Activated naive CD8-positive, alpha-beta T cell (primary cell): ENCODE results near the gene ZNF598.

ENCODE experiments used
- H3K27ac Mint-ChIP-seq: one replicate; pipeline ENCODE4 v1.8.0; 2021; ENCODE audit warnings: mixed read lengths
- H3K27me3 Mint-ChIP-seq: one replicate; pipeline ENCODE4 v1.8.0; 2021; ENCODE audit warnings: mixed read lengths
- H3K36me3 Mint-ChIP-seq: one replicate; pipeline ENCODE4 v1.8.0; 2021; ENCODE audit warnings: mixed read lengths
- H3K4me1 Mint-ChIP-seq: one replicate; pipeline ENCODE4 v1.8.0; 2021; ENCODE audit warnings: low read depth, mixed read lengths
- H3K4me3 Mint-ChIP-seq: one replicate; pipeline ENCODE4 v1.8.0; 2021; ENCODE audit warnings: mild to moderate bottlenecking, mixed read lengths
- H3K9me3 Mint-ChIP-seq: one replicate; pipeline ENCODE4 v1.8.0; 2021; ENCODE audit warnings: low read depth, mixed read lengths

The ZNF598 gene

DNA sequence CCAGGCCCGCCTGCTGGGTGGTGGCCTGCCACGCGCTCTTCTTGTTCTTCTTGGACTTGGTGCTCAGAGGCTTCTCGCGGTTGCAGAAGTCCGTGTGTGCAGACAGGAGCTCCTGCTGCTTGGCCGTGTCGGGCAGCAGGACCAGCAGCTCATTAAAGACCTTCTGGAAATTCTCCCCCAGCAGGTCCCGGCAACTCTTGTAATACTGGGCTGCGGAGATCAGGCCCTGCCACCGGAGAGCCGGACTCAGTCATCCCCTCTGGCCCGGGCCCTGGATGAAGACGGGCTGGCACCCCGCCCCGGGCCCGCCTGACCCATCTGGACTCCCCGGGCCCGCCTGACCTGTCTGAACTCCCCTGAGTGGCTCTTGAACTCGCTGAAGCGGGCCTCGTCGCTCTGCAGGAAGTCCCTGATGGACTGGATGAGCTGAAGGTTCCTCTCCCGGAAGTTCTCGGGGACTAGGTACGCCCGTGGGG, 11.2 kb downstream of the ZNF598 start:
- H3K4me3 Mint-ChIP-seq: no peak overlapping the region
- no peak overlapping the region for H3K27ac Mint-ChIP-seq
- peaks cover 4% of the 10 kb centered on the region for H3K36me3 Mint-ChIP-seq
- H3K9me3 Mint-ChIP-seq: no peaks in the 10 kb centered on the region
- no peaks in the 10 kb centered on the region for H3K27me3 Mint-ChIP-seq
- peaks cover 8% of the 10 kb centered on the region for H3K4me1 Mint-ChIP-seq

DNA sequence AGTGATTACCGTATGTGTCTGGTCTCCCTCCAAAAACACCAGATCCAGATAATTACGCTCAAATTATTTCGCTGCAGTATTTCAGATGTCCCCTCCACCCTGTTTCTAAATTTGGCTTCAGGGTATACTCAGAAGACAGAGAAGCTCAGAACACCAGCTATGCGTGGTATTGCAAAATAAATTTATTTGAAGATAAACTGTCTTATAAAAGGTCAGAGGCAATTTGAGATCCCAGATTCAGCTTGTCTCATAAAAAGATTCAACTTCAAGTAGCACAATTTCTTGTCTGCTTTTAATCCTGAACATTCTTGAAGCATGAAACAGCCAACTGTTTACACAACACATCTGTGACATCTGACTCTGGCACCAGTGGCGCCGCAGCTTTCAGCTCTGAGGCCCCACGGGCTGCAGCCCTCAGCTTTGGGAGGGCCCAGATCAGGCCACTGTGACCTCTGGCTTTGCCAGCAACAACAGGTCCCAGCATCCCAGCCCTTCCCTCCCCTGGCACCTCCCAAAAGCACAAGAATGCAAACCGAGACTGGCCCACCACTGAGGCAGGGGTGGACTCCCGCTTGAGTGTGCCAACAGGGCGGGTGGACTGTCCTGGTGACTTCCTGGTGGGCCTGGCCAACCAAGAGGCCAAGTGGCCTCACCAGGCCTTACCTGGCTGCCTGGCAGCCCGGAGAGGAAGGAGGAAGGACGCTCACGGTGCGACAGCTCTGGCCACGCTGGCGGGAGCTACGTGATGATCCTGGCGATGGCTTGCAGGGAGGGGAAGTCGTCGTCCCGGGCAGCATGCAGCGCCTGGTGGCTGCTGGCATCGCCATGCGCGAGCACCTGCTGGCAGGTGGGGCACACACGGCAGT, 11.9 kb downstream of the ZNF598 start:
- no peak overlapping the region for H3K27ac Mint-ChIP-seq
- H3K27me3 Mint-ChIP-seq: no peaks in the 10 kb centered on the region
- H3K36me3 Mint-ChIP-seq: peaks cover 4% of the 10 kb centered on the region
- no peaks in the 10 kb centered on the region for H3K9me3 Mint-ChIP-seq
- peaks cover 8% of the 10 kb centered on the region for H3K4me1 Mint-ChIP-seq
- no peak overlapping the region for H3K4me3 Mint-ChIP-seq

- H3K27ac Mint-ChIP-seq: peak overlapping the region; percentile 8
- peaks cover 18% of the 10 kb centered on the region for H3K4me1 Mint-ChIP-seq
- H3K36me3 Mint-ChIP-seq: peaks cover 2% of the 10 kb centered on the region
- H3K4me3 Mint-ChIP-seq: no peak overlapping the region
- H3K27me3 Mint-ChIP-seq: peaks cover 3% of the 10 kb centered on the region
- H3K9me3 Mint-ChIP-seq: no peaks in the 10 kb centered on the region
These were observed 15.9 kb downstream of the ZNF598 start for GRCh38 chr16:1993731-1994131.

- Mint-ChIP-seq H3K27ac (no peak overlapping the region), H3K36me3 (peaks cover 2% of the 10 kb centered on the region), H3K27me3 (peaks cover 5% of the 10 kb centered on the region), H3K4me1 (peaks cover 19% of the 10 kb centered on the region), H3K4me3 (no peak overlapping the region), H3K9me3 (no peaks in the 10 kb centered on the region)
These were observed 16.8 kb downstream of the ZNF598 start for GRCh38 chr16:1992704-1993317.

- no peaks in the 10 kb centered on the region for H3K36me3 Mint-ChIP-seq
- H3K4me3 Mint-ChIP-seq: peak overlapping the region; percentile 27
- no peak overlapping the region for H3K27ac Mint-ChIP-seq
- H3K9me3 Mint-ChIP-seq: no peaks in the 10 kb centered on the region
- H3K4me1 Mint-ChIP-seq: peaks cover 19% of the 10 kb centered on the region
- H3K27me3 Mint-ChIP-seq: peaks cover 5% of the 10 kb centered on the region
These were observed 17.5 kb downstream of the ZNF598 start for GRCh38 chr16:1991948-1992703.

- Mint-ChIP-seq H3K27me3 (peaks cover 5% of the 10 kb centered on the region), H3K4me1 (peaks cover 19% of the 10 kb centered on the region)
These were observed 18.1 kb downstream of the ZNF598 start for GRCh38 chr16:1991588-1991947.

DNA sequence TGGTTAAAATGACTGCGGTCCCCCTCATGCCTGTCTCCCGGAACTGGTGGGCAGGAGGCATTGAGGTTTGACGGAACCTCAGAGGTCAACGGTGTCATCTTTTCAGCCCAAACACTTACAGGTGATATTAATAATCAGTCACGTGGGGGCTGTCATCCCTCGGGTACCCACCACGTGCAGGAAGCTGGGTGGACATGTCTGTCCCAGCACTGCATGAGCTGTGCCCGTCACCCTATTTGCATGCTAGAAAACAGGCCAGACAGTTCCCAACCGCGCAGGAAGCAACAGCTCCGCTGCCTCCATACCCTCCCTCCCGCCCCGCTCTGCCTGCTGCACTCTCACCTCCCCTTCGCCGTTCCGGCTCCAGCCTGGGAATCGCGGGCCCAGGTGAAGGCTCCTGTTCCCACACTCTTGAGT, 18.5 kb downstream of the ZNF598 start:
- Mint-ChIP-seq H3K27ac (peak overlapping the region; percentile 54), H3K27me3 (peaks cover 5% of the 10 kb centered on the region), H3K4me1 (peaks cover 17% of the 10 kb centered on the region), H3K36me3 (no peaks in the 10 kb centered on the region), H3K9me3 (no peaks in the 10 kb centered on the region), H3K4me3 (peak overlapping the region; percentile 78)

More at GRCh38 chr16:1991588-1991947, 18.1 kb downstream of the ZNF598 start:
- H3K36me3 Mint-ChIP-seq: no peaks in the 10 kb centered on the region
- peak overlapping the region; percentile 54 for H3K27ac Mint-ChIP-seq
- peak overlapping the region; percentile 78 for H3K4me3 Mint-ChIP-seq
- no peaks in the 10 kb centered on the region for H3K9me3 Mint-ChIP-seq

- Mint-ChIP-seq H3K4me3 (peak overlapping the region; percentile 78), H3K27me3 (peaks cover 5% of the 10 kb centered on the region), H3K4me1 (peaks cover 16% of the 10 kb centered on the region), H3K9me3 (no peaks in the 10 kb centered on the region), H3K36me3 (no peaks in the 10 kb centered on the region), H3K27ac (peak overlapping the region; percentile 50)
These were observed 19.1 kb downstream of the ZNF598 start for GRCh38 chr16:1990351-1991134.

DNA sequence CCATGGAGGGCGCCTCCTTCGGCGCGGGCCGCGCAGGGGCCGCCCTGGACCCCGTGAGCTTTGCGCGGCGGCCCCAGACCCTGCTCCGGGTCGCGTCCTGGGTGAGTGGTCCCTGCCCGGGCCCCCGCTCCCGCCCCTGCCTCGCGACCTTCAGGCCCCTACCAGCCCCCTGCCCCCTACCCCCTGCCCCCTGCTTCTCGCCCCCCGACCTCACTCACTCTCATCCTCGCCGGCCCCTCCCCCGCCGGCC, 19.6 kb downstream of the ZNF598 start:
- H3K27ac Mint-ChIP-seq: no peak overlapping the region

GRCh38 chr16:1989209-1990100, 20.2 kb downstream of the ZNF598 start, which contains the start of gene SYNGR3:
Gene SYNGR3, plus strand, starts transcription at chr16:1989970. Its CDS starts 133 bp downstream, at chr16:1990103.
- Mint-ChIP-seq H3K27ac (no peak within 1 kb of the TSS), H3K4me1 (peaks cover 19% of the 10 kb centered on the region), H3K36me3 (no peaks in the 10 kb centered on the region), H3K4me3 (peak within 1 kb of the TSS; percentile 78), H3K27me3 (peaks cover 5% of the 10 kb centered on the region), H3K9me3 (no peaks in the 10 kb centered on the region)

More for the DNA sequence above, 19.6 kb downstream of the ZNF598 start:
- Mint-ChIP-seq H3K4me1 (peaks cover 16% of the 10 kb centered on the region), H3K4me3 (no peak overlapping the region), H3K27me3 (peaks cover 5% of the 10 kb centered on the region), H3K9me3 (no peaks in the 10 kb centered on the region), H3K36me3 (no peaks in the 10 kb centered on the region)

GRCh38 chr16:1987198-1987597, 22.4 kb downstream of the ZNF598 start:
- Mint-ChIP-seq H3K4me3 (no peak overlapping the region), H3K4me1 (peaks cover 23% of the 10 kb centered on the region), H3K27ac (no peak overlapping the region), H3K36me3 (no peaks in the 10 kb centered on the region), H3K27me3 (peaks cover 5% of the 10 kb centered on the region), H3K9me3 (no peaks in the 10 kb centered on the region)

- no peaks in the 10 kb centered on the region for H3K36me3 Mint-ChIP-seq
- H3K9me3 Mint-ChIP-seq: no peaks in the 10 kb centered on the region
- peak overlapping the region; percentile 84 for H3K4me3 Mint-ChIP-seq
- peaks cover 5% of the 10 kb centered on the region for H3K27me3 Mint-ChIP-seq
- no peak overlapping the region for H3K27ac Mint-ChIP-seq
- peaks cover 18% of the 10 kb centered on the region for H3K4me1 Mint-ChIP-seq
These were observed 24.0 kb downstream of the ZNF598 start for GRCh38 chr16:1985466-1986150.
